Loucy (cell line): ENCODE measurements around the gene PLXNA4.

Experiments
- H2AFZ ChIP-seq: fragments of 200-600 bp; sonication (generic); 2 replicates; pipeline ENCODE4 v1.6.0; 2016; ENCODE audit warnings: antibody characterized with exemption, mild to moderate bottlenecking, low read length, moderate library complexity
- H3F3A ChIP-seq: fragments of 200-600 bp; 2 replicates; pipeline ENCODE4 v1.6.0; 2016; ENCODE audit warnings: antibody characterized with exemption, low read depth, mild to moderate bottlenecking
- H3K27me3 ChIP-seq: fragments of 200-600 bp; sonication (generic); 2 replicates; pipeline ENCODE4 v1.6.1; 2014; ENCODE audit warnings: low read length, mild to moderate bottlenecking; ENCODE audit not compliant: insufficient read depth, poor library complexity, severe bottlenecking
- H3K36me3 ChIP-seq: fragments of 200-600 bp; sonication (generic); 2 replicates; pipeline ENCODE4 v1.6.1; 2016; ENCODE audit warnings: low read length; ENCODE audit not compliant: insufficient read depth
- H3K4me1 ChIP-seq: fragments of 200-600 bp; sonication (generic); 2 replicates; pipeline ENCODE4 v1.5.1; 2014; ENCODE audit warnings: low read length, mild to moderate bottlenecking; ENCODE audit not compliant: insufficient read depth, poor library complexity, severe bottlenecking
- H3K4me2 ChIP-seq: fragments of 200-600 bp; sonication (generic); 2 replicates; pipeline ENCODE4 v1.6.0; 2014; ENCODE audit warnings: antibody characterized with exemption, low read length, low read depth, mild to moderate bottlenecking; ENCODE audit not compliant: poor library complexity, severe bottlenecking
- H3K4me3 ChIP-seq: fragments of 200-600 bp; sonication (generic); 2 replicates; pipeline ENCODE4 v1.5.1; 2014; ENCODE audit warnings: low read length, mild to moderate bottlenecking, mixed read lengths; ENCODE audit not compliant: poor library complexity, severe bottlenecking
- H3K79me2 ChIP-seq: fragments of 200-600 bp; sonication (generic); 2 replicates; pipeline ENCODE4 v1.6.1; 2014; ENCODE audit warnings: low read length; ENCODE audit not compliant: insufficient read depth
- H3K9ac ChIP-seq: fragments of 200-600 bp; sonication (generic); 2 replicates; pipeline ENCODE4 v1.6.0; 2014; ENCODE audit warnings: mild to moderate bottlenecking, low read depth, low read length, moderate library complexity; ENCODE audit not compliant: poor library complexity, severe bottlenecking
- H3K9me2 ChIP-seq: fragments of 200-600 bp; sonication (generic); replicated peaks from 2 replicates; pipeline ENCODE4 v1.6.1; 2016; ENCODE audit warnings: low read depth, low read length, mixed read lengths
- H3K9me3 ChIP-seq: fragments of 200-600 bp; sonication (generic); 2 replicates; pipeline ENCODE4 v1.6.1; 2014; ENCODE audit warnings: mild to moderate bottlenecking, antibody characterized with exemption, low read length, low read depth; ENCODE audit not compliant: insufficient read depth
- H4K20me1 ChIP-seq: fragments of 200-600 bp; sonication (generic); 2 replicates; pipeline ENCODE4 v1.6.0; 2014; ENCODE audit warnings: antibody characterized with exemption, low read length, mild to moderate bottlenecking; ENCODE audit not compliant: insufficient read depth, poor library complexity, severe bottlenecking
- EZH2phosphoT487 ChIP-seq: fragments of 200-600 bp; IDR thresholded peaks from 2 replicates; pipeline ENCODE4 v1.6.1; 2018; ENCODE audit warnings: antibody characterized with exemption, mild to moderate bottlenecking, moderate library complexity, borderline replicate concordance
- TF ChIP-seq, protein P1 (sequence below): fragments of 200-600 bp; sonication (generic); conservative IDR thresholded peaks from 2 replicates; pipeline ENCODE4 v1.5.1; 2014; ENCODE audit warnings: mild to moderate bottlenecking, antibody characterized with exemption, low read length

PLXNA4 gene

DNA sequence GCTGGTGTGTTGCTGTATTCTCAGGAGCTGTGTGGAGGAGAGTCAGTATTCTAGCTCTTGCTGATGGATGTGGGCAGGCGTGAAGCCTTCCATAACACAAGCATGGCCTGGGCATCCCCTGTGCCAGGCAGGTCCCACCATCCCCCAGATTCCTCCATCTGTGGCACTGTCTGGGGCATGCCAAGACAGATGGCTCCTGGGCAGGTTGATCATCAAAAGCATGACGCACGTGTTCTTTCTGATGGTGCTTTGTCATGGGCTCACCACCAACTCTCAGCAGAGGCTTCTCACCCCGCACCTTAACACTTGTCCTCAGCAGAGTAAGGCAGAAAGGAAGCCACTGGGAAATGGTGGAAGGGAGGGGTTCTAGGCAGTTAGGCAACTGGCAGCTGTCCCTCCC, 364.3 kb downstream of the PLXNA4 start:
- Histone ChIP-seq H3K9me2 (no peaks in the 10 kb centered on the region), H3K79me2 (no peaks in the 10 kb centered on the region), H2AFZ (no peak overlapping the region), H3K4me3 (no peak overlapping the region), H3K36me3 (no peaks in the 10 kb centered on the region), H3F3A (no peaks in the 10 kb centered on the region), H4K20me1 (no peaks in the 10 kb centered on the region), H3K4me2 (no peak overlapping the region), H3K27me3 (no peaks in the 10 kb centered on the region), H3K4me1 (no peaks in the 10 kb centered on the region), H3K9ac (no peak overlapping the region), H3K9me3 (no peaks in the 10 kb centered on the region)
- TF ChIP-seq, protein P1, sequence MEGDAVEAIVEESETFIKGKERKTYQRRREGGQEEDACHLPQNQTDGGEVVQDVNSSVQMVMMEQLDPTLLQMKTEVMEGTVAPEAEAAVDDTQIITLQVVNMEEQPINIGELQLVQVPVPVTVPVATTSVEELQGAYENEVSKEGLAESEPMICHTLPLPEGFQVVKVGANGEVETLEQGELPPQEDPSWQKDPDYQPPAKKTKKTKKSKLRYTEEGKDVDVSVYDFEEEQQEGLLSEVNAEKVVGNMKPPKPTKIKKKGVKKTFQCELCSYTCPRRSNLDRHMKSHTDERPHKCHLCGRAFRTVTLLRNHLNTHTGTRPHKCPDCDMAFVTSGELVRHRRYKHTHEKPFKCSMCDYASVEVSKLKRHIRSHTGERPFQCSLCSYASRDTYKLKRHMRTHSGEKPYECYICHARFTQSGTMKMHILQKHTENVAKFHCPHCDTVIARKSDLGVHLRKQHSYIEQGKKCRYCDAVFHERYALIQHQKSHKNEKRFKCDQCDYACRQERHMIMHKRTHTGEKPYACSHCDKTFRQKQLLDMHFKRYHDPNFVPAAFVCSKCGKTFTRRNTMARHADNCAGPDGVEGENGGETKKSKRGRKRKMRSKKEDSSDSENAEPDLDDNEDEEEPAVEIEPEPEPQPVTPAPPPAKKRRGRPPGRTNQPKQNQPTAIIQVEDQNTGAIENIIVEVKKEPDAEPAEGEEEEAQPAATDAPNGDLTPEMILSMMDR = no peak
- TF ChIP-seq EZH2phosphoT487 = no peak

DNA sequence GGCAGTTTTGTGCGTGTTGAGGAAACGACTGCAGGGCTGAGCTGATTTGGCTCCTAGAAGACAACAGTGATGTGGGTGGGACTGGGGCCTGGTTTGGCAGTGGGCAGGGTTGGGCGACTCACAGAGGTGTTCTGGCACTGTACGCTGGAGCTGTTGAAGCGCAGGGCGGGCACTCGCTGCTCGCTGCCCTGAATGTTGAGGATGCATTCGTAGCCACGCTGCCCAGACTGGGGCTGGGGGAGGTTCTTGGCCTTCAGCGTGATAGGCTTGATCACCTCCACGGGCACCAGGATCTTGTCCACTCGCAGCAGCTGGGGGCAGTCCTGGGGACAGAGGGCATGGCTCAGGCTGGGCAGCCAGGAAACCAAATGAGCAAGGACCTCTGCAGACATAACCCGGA, 365.4 kb downstream of the PLXNA4 start:
- Histone ChIP-seq H3K9me3 (no peaks in the 10 kb centered on the region), H3K79me2 (no peaks in the 10 kb centered on the region), H3K27me3 (no peaks in the 10 kb centered on the region), H2AFZ (no peak overlapping the region), H3K4me3 (no peak overlapping the region), H3K36me3 (no peaks in the 10 kb centered on the region), H3K4me1 (no peaks in the 10 kb centered on the region), H3F3A (no peaks in the 10 kb centered on the region), H3K9me2 (no peaks in the 10 kb centered on the region), H3K4me2 (no peak overlapping the region), H3K9ac (no peak overlapping the region), H4K20me1 (no peaks in the 10 kb centered on the region)
- TF ChIP-seq, protein P1 = no peak
- TF ChIP-seq EZH2phosphoT487 = no peak

DNA sequence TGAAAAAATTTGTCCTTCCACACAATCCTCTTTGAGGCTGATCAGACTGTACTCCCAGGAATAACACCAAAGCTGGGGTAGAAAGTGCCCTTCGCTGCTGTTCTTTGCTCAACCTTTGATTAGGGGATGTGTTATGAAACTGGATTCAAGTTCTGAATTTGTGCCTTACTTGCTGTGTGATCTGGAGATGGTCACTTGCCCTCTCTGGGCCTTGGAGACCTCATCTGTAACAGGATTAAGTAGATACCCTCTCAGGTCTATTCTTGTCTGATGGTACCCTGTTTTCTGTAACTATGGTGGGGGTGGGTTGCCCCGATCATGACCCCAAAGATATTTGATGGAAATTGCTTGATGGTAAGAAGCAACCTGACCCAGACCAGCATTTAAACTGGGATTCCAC, 368.5 kb downstream of the PLXNA4 start:
- H3F3A ChIP-seq = no peaks in the 10 kb centered on the region
- no peak overlapping the region for H3K9ac ChIP-seq
- no peak overlapping the region for H3K4me2 ChIP-seq
- no peaks in the 10 kb centered on the region for H3K79me2 ChIP-seq
- H3K9me2 ChIP-seq = no peaks in the 10 kb centered on the region
- no peak overlapping the region for H3K4me3 ChIP-seq
- H4K20me1 ChIP-seq = no peaks in the 10 kb centered on the region
- H3K27me3 ChIP-seq = no peaks in the 10 kb centered on the region
- H3K36me3 ChIP-seq = no peaks in the 10 kb centered on the region
- TF ChIP-seq, protein P1 = no peak
- TF ChIP-seq EZH2phosphoT487 = no peak
- no peaks in the 10 kb centered on the region for H3K9me3 ChIP-seq
- no peaks in the 10 kb centered on the region for H3K4me1 ChIP-seq
- H2AFZ ChIP-seq = no peak overlapping the region
